GM12891 (cell line): ENCODE measurements around the gene PEDS1.

Experiments
- DNase-seq: peaks from one replicate; pipeline ENCODE4 v3.0.0; 2011; ENCODE audit warnings: low spot score; ENCODE audit not compliant: insufficient read length
- FAIRE-seq: peaks from 2 replicates; lab custom pipeline; 2011; peaks lifted over from hg19 to GRCh38; lab: Jason Lieb, UNC
- PAX5 ChIP-seq: IDR thresholded peaks from 2 replicates; pipeline ENCODE4 v1.6.1; 2011; ENCODE audit warnings: low read length, moderate library complexity, mild to moderate bottlenecking; ENCODE audit not compliant: insufficient read depth, severe bottlenecking
- POLR2A ChIP-seq: IDR thresholded peaks from 2 replicates; pipeline ENCODE4 v1.6.1; 2011; ENCODE audit warnings: low read depth, low read length, control low read depth
- POLR2AphosphoS5 ChIP-seq: IDR thresholded peaks from 2 replicates; pipeline ENCODE4 v1.6.1; 2011; ENCODE audit warnings: low read depth, low read length, control low read depth
- POU2F2 ChIP-seq: IDR thresholded peaks from 2 replicates; pipeline ENCODE4 v1.6.1; 2011; ENCODE audit warnings: low read depth, mild to moderate bottlenecking, control low read depth, low read length, moderate library complexity
- SPI1 ChIP-seq: IDR thresholded peaks from 2 replicates; pipeline ENCODE4 v1.6.1; 2011; ENCODE audit warnings: low read depth, low read length, control low read depth
- TAF1 ChIP-seq: IDR thresholded peaks from 2 replicates; pipeline ENCODE4 v1.6.1; 2011; ENCODE audit warnings: low read depth, low read length, control low read depth

PEDS1 gene

DNA sequence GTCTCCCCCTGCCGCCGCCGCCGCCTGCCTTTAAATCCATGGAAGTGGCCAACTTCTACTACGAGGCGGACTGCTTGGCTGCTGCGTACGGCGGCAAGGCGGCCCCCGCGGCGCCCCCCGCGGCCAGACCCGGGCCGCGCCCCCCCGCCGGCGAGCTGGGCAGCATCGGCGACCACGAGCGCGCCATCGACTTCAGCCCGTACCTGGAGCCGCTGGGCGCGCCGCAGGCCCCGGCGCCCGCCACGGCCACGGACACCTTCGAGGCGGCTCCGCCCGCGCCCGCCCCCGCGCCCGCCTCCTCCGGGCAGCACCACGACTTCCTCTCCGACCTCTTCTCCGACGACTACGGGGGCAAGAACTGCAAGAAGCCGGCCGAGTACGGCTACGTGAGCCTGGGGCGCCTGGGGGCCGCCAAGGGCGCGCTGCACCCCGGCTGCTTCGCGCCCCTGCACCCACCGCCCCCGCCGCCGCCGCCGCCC lies 37.6 kb upstream of the PEDS1 start:
- FAIRE-seq (no peak), DNase-seq (no peak)

DNA sequence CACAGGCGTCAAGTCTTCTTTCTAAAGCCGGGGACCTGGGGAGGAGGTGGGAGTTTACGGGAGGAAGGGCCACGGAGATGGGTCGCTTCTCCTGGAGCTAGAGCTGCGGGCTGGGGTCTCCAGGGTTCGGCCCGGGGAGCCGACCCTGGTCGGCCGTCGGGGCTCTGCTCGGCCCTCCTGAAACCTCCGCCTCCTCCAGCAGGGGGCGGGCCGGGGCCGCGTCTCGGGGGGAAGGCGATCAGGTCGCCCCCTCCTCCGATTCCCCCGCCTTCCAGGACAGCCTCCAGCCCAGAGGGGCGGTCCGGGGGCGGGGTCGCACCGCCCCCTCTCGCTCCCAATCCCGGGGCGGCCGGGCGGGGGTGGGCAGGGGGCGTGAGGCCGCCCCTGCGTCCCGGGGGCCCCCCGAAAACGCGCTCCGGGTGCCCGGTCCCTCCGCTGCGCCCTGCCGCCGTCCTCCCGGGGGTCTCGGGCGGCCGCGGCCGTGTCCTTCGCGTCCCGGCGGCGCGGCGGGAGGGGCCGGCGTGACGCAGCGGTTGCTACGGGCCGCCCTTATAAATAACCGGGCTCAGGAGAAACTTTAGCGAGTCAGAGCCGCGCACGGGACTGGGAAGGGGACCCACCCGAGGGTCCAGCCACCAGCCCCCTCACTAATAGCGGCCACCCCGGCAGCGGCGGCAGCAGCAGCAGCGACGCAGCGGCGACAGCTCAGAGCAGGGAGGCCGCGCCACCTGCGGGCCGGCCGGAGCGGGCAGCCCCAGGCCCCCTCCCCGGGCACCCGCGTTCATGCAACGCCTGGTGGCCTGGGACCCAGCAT lies 36.9 kb upstream of the PEDS1 start, which contains the start of gene CEBPB:
TSS of gene CEBPB (plus strand) at position 580 of the 814 bp plus-strand sequence. CDS start at position 784, 204 bp downstream.
- FAIRE-seq: no peak
- DNase-seq: peak; percentile 91
- TF ChIP-seq POLR2AphosphoS5: no peak
- TF ChIP-seq POLR2A: no peak
- no peak for TF ChIP-seq POU2F2
- no peak for TF ChIP-seq PAX5
- TF ChIP-seq TAF1: no peak
- TF ChIP-seq SPI1: no peak

More for the DNA sequence above, 37.6 kb upstream of the PEDS1 start:
- TF ChIP-seq SPI1 (peak; percentile 26; the same call in 1 of the 2 replicates), PAX5 (no peak)

DNA sequence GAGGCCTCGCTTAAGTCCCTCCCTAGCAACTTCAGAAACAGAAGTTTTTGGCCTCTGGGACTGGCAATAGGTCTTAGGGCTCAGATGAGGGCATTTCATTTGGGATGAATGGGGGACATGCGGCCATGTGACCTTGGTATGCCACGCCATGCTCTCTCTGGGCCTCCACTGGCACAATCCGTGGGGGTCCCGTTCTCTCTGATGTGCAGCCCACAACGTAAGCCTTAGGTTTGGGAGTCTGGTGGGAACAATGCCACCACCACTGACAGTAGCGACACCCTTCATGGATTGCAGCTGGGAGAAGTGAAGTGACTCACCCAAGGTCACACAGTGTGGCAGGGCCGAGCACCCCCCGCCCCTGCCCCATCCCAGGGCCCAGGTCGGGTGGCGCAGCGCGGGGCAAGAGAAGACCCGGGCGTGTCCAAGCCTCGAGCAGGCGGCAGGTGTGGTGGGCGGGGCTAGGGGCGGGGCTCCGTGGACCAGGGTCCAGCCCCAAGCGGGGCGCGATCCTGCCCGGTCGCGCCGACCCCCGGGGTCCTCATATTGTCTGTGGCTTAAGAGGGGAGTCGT lies 36.2 kb upstream of the PEDS1 start:
- DNase-seq: no peak
- no peak for FAIRE-seq
- TF ChIP-seq POLR2A (no peak), POLR2AphosphoS5 (no peak), TAF1 (no peak), PAX5 (no peak), POU2F2 (no peak), SPI1 (no peak)

DNA sequence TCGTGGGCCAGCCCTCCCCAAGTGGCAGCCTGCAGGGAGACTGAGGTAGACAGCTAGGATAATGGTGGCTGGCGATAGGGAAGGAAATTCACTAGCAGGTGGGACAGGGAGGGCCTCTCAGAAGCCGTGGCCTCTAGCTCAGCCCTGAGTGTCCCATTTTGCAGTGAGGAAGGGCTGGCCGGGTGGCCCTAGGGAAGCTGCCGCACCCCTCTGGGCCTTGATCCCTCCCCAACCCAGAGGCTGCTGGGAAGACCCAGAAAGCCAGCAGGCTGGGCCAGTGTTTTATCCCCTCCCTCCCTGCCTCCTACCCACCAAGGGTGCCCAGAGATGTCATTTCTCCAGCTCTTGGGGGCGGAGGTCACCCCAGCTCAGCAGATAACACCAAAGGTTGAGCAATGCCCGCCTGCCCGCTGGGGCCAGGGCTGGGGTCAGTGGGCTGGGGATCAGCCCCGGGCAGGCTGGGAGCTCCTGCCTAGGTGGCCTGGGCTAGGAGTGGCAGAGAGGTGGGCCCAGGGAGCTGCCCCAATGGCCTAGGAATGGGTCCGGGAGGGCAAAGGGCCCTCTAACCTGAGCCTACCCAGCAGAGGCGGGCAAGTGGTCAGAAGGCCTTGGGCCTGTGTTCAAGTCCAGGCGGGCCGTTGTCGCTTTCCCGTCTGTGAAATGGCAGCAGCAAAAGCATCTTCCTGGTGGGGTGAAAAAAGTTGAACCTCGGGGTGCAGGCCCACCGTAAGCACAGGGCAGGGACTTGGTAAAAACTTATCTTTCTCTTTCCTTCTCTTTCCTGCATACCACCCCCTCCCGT lies 35.6 kb upstream of the PEDS1 start:
- DNase-seq (no peak), FAIRE-seq (no peak)
- TF ChIP-seq PAX5 (no peak), POLR2AphosphoS5 (no peak), POU2F2 (no peak), SPI1 (no peak), POLR2A (no peak), TAF1 (no peak)

DNA sequence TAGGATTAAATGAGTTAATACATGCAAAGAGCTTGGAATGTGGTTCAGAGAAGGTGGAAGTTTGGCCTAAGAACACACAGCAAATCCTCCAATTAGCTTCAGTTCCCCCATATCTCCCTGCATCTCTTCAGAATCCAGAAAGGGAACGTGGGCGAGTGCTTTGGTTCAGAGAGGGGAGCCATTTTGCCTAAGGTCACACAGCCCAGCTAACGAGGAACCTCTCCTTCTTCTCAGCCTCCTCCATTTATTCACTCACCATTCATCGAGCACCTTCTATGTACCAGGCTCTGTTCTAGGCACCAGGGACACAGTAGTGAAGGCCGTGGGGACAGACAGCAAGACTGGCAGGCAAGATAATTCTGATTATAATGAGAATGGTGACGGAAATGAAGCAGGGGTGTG lies 34.8 kb upstream of the PEDS1 start:
- no peak for FAIRE-seq
- no peak for DNase-seq
- no peak for TF ChIP-seq PAX5
- TF ChIP-seq POLR2A: no peak
- no peak for TF ChIP-seq SPI1
- no peak for TF ChIP-seq POLR2AphosphoS5

DNA sequence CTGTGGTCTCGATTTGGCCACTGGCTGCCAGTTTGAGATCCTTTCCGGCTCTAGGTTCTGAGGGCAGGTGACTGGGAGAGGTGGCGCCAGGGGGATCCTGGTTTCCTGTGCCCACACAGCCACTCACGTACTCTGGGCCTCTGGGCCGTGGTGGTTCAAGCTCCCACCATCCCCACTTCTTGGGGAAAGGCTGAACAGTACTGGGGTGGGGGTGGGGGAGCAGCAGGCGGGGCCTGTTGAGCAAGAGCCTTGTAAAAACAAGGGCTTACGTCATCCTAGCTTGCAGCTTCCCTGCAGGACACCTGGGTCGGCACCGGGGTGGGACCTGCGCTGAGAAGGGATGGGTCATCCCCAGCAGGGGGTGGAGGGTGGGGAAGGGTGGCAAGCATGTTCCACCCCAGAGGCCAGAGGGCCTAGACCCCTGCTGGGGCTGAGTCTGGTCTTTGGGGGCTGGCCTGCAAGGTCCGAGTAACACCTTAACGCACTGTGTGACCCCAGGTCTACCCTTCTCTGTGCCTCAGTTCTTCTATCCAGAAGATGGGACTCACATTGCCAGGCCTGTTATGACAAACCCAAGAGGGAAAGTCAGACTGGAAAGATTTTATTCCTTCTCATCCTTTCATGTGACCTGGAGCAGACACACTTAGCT lies 34.0 kb upstream of the PEDS1 start:
- FAIRE-seq: no peak
- TF ChIP-seq TAF1 (no peak), POLR2AphosphoS5 (no peak), POU2F2 (no peak), PAX5 (no peak), SPI1 (no peak), POLR2A (no peak)
- no peak for DNase-seq

DNA sequence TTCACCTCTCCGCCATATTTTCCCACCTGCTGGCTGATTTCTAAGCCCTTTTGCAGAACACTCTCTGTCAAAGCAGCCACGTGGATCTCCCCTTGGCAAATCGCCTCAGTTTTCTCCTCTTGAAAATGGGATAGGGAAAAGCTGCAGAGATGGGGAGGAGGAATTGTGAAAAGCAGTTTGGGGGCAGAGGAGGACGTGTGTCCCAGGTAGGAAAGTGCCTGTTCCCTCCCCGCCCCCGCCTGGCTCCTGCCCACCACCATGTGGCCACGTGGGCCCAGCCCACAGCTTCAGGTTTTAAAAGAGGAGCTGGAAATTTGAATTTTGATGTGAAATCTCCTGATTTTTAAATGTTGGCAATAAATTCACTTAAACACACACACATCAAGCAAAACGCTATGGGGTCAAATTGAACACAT lies 33.5 kb upstream of the PEDS1 start:
- TF ChIP-seq SPI1 (no peak), POLR2A (no peak), TAF1 (no peak), PAX5 (no peak), POU2F2 (no peak), POLR2AphosphoS5 (no peak)
- DNase-seq: no peak
- no peak for FAIRE-seq

DNA sequence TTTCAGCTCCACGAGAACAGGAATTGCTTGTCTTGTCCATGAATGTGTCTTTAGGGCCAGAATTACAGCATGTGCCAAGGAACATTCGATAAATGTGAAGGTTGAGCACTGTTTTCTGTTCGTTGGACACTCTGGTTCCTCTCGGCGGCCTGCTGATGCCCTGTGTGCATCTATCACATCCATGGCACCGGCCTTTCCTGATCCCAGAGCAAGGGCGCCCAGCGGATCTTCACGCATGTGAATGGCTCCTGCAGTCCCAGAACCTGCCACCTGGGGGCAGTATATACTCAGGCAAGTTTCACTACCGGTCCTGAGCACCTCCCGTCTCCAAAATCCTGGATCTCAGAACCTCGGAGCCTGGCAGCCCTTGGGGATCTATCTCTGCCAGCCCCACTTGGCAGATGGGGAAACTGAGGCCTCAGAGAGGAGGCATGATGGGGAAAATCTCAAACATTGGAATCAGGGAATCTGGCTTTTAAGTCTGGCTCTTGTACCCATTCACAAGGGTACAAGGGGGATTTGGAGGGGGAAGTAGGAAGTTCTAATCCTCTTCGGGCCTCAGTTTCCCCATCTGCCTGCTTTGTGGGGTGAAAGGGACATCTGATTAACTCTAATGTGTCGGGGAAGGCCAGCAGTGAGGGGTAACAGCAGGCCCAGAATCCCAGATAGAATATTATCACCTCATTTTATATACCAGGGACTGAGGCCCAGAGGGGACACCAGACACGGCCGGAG lies 32.8 kb upstream of the PEDS1 start:
- TF ChIP-seq POLR2A: no peak
- no peak for TF ChIP-seq TAF1
- no peak for TF ChIP-seq POU2F2
- TF ChIP-seq SPI1: no peak
- no peak for TF ChIP-seq PAX5
- TF ChIP-seq POLR2AphosphoS5: no peak
- DNase-seq (no peak), FAIRE-seq (peak; percentile 51)
